ENCODE measurements around the gene ACSF3.

- no peak for TF ChIP-seq CTCF (conservative IDR thresholded peaks at IDR 0.05; ENCODE audit: low read length)
- TF ChIP-seq EZH2phosphoT487 (IDR thresholded peaks at IDR 0.05; ENCODE audit: borderline replicate concordance, low read depth, low read length), result no peak
These were observed 109.0 kb downstream of the ACSF3 start for GRCh38 chr16:89202422-89203215.
